22Rv1 (cell line): Measurements from ENCODE around the gene ARHGAP26.

ENCODE experiments used
- H3K27ac ChIP-seq: fragments of 450-650 bp; 2 replicates; pipeline ENCODE4 v1.5.1; 2017
- ZFX ChIP-seq: fragments of 450-650 bp; IDR thresholded peaks from 2 replicates; pipeline ENCODE4 v1.6.1; 2017; ENCODE audit warnings: antibody characterized with exemption, borderline replicate concordance
- TF ChIP-seq, protein P1 (sequence below): fragments of 450-650 bp; IDR thresholded peaks from 2 replicates; pipeline ENCODE4 v1.5.1; 2017; ENCODE audit warnings: mild to moderate bottlenecking

ARHGAP26 gene

DNA sequence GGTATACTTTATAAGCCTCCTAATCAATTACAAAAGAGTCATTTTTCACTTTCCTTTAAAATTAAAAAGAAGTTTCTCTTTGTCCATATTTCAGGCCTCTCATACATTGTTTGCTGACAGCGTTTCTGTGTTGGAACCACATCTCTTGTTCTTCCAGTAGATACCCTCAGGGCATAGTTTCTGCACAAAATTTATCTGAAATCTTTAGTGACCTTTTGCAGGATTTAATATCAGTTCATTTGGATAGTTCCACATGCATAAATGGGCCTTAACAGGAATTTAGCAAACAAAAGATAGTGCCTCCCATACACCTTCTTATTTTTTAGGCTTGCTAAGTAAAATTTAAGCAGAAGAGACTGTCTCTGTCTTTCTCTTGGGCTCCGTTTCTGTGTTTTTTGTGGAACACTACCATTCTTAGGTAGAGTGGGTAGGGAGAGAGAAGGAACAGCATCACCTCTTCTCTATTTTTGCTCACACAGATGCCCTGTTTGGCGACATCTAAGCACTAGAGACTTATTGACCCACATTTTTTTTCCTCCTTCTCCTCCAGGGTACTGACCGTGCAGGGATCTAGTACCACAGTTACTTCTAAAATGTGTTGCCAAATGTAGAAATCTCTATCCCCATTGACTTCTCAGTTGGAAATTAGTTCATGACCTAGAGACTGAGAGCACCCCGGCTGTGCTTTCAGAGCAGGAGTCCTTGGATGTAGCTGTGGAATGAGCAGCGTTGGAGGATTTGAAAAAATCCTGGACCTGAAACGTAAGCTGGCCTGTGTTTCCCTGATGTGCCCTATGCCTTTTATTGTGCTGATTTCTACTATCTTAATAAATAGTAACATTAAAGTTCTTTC lies 22.1 kb downstream of the ARHGAP26 start:
- TF ChIP-seq, protein P1, sequence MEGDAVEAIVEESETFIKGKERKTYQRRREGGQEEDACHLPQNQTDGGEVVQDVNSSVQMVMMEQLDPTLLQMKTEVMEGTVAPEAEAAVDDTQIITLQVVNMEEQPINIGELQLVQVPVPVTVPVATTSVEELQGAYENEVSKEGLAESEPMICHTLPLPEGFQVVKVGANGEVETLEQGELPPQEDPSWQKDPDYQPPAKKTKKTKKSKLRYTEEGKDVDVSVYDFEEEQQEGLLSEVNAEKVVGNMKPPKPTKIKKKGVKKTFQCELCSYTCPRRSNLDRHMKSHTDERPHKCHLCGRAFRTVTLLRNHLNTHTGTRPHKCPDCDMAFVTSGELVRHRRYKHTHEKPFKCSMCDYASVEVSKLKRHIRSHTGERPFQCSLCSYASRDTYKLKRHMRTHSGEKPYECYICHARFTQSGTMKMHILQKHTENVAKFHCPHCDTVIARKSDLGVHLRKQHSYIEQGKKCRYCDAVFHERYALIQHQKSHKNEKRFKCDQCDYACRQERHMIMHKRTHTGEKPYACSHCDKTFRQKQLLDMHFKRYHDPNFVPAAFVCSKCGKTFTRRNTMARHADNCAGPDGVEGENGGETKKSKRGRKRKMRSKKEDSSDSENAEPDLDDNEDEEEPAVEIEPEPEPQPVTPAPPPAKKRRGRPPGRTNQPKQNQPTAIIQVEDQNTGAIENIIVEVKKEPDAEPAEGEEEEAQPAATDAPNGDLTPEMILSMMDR = no peak
- TF ChIP-seq ZFX = no peak
- no peak overlapping the region for H3K27ac ChIP-seq

DNA sequence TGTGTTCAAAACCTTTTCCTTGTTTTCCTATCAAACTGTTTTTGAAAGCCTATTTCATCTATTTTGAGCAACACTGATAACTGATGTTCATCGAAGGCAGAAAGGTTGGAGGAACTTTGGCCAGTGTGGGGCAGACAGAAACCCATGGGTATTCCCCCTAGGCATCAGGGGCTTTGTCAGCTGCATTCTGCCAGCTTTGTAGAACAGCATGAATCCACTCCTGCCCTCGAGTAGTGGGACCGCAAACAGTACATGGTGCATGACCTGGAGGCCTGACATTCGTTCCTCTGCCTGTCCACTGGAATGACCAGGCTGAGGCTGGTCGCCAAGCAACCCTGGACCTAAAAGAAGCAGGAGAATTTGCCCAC lies 22.7 kb downstream of the ARHGAP26 start:
- H3K27ac ChIP-seq = no peak overlapping the region

DNA sequence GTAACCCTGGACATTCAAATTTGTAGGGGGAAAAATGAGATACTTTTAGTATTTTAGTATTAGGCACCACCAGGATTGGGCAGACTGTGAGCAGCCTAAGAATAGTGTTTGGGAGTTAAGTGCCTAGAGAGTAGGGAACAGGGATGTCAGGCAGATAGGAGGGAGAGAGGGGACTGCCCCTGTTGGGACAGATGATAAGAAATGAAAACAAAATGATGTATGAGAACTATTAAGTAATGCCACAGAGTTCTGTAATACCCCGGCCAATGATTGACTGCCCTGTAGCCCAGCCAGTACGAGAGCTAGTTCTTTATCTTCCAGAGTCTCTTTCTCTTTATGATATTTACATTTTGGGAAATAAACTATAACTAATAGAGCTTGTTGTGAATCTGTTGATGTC lies 24.4 kb downstream of the ARHGAP26 start:
- TF ChIP-seq ZFX = no peak

More for the DNA sequence above, 22.7 kb downstream of the ARHGAP26 start:
- TF ChIP-seq, protein P1 = no peak
- no peak for TF ChIP-seq ZFX

DNA sequence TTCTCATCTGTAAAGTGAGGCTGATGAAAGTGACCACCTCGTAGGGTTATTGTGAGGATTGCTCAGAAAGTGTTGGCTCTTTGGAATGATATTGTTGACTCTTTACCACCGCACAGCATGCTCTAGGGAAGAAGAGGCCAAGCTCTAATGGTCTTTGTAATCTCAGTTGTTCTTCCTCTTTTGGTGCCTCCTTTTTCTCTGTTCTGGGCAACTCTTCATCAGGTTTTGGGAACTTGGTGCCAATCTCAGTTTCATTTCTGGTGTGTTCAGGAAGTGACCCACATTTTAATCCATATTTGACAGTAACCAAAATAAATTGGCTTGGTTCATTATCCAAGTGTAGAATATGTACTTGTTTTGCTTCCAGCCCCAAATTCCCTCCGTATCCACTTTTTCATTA lies 25.1 kb downstream of the ARHGAP26 start:
- H3K27ac ChIP-seq = no peak overlapping the region
- TF ChIP-seq, protein P1 = no peak
- TF ChIP-seq ZFX = no peak

More for the DNA sequence above, 24.4 kb downstream of the ARHGAP26 start:
- no peak overlapping the region for H3K27ac ChIP-seq

DNA sequence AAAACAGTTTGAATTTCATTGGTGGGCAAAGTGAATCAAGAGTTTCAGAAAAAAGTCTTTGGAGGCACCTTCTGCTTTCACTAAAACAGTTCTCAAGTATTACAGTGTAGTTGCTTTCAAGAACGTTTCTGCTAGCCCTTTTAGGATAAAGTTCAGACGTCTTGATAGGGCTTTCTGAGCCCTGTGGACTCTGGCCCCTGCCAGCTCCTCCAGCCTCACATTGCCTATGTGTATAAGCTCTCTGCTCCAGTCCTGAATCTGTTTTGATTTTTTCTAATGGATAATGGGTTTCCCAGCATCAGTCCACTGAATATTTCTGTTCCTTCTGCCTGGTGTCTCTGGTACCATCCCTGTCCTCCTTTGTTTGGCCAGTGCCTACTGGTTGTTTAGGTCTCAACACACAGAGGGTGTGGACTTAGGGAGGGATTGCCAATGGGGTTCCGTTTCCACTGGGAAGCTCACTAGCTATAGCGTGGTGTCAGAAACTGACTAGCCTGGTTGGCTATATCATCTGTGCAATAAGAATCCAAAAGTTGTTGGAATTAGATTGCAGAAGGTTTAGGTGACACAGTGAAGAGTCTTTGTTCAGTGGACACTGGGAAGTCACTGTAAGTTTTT lies 26.4 kb downstream of the ARHGAP26 start:
- no peak for TF ChIP-seq ZFX
- TF ChIP-seq, protein P1 = no peak
- no peak overlapping the region for H3K27ac ChIP-seq

DNA sequence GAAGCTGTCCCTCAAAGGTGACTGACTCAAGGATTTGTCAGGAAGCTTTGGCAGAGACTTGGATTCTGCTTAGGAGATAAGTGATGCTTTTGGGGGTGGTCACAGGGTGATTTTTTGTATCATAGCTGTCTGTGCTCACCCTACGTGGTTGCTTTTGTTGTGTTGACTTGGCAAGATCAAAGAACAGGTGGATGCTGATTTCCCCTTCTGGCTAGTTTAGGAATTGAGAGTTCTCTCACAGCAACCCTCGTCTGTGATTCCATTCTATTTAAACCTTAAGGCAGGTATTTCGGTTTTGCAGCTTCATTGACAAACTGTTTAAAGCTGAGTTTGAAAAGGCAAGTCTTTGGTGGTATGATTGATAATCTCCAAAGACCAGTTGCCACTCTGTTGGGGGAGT lies 27.2 kb downstream of the ARHGAP26 start:
- TF ChIP-seq, protein P1 = no peak
- TF ChIP-seq ZFX = no peak
- no peak overlapping the region for H3K27ac ChIP-seq

DNA sequence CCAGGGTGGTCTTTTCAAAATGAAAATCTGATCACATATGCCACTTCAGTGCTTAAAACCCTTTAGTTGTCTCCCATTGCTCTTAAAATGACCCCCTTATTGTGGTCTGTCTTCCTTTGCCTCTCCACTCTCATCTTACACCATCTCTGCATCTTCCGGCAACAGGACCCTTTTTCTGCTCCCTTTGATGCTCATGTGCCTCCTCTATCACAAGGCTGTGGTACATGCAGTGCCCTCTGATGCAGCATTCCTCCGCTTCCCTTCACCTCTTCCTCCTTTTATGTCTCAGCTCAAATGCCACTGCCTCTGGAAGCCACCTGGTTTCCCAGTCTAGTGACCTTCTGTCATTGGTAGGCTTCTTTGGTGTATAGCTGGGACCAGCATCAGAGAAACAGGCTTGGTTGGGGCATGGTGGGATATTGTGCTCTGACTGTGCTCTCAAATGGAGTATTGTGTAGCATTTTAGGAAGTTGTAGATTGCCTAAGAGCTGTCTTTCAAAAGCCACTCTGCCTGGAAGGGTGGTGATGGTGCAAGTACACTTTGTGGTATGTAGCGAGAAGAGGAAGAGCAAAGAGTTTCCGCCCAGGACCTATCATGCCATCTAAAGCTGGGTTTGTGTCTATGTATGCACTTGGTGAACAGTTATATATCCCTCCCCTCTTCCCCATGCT lies 28.1 kb downstream of the ARHGAP26 start:
- H3K27ac ChIP-seq = no peak overlapping the region
- TF ChIP-seq, protein P1 = no peak
- no peak for TF ChIP-seq ZFX
